GM12874 (cell line): ENCODE data around the gene CFAP45.

ENCODE experiments used
- TF ChIP-seq, protein P1 (sequence below): IDR thresholded peaks from 2 replicates; pipeline ENCODE4 v1.5.1; 2011; ENCODE audit warnings: low read depth, mild to moderate bottlenecking, control low read depth, low read length, moderate library complexity; ENCODE audit not compliant: insufficient read depth

CFAP45 gene

DNA sequence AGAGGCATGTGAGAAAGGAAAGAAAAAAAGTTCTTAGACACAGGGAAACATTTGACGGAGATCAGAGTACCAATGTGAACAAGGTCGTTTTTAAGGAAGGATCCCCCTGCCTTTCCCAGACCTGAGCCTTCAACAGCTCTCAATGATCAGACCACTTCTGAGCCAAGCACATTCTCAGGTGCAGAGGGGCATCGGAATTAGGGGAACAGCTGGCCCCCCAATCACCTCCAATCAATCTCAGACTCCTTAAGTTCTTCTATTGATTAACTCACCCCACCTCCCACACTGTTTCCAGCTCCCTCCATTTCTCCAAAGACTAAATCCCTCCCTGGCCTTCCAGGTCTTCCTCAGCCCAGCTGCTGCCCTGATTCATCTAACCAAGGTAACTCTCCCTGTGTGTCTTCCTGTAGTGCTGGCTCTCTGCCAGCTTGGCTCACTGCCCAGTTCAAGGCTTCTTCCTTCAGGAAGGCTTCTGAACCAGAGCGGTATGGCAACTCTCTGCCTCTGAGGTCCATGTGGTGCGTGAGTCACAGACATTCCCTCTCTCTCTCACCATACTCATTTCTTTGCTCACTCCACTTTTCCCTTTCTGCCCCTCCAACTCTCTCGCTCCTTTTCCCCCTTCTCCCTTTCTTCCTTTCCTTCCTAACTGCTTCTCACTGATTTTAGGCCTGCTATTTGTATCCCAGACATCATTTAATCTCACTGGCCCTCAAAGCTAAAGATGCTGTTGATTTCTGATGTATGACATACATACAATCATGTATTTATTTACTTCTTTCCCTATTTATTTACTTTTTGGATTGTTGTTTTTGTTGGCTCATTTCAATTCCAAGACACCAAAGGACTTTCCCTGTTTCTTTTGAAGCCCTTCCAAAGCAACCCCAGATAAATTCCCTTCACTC, 18.1 kb downstream of the CFAP45 start:
- TF ChIP-seq, protein P1, sequence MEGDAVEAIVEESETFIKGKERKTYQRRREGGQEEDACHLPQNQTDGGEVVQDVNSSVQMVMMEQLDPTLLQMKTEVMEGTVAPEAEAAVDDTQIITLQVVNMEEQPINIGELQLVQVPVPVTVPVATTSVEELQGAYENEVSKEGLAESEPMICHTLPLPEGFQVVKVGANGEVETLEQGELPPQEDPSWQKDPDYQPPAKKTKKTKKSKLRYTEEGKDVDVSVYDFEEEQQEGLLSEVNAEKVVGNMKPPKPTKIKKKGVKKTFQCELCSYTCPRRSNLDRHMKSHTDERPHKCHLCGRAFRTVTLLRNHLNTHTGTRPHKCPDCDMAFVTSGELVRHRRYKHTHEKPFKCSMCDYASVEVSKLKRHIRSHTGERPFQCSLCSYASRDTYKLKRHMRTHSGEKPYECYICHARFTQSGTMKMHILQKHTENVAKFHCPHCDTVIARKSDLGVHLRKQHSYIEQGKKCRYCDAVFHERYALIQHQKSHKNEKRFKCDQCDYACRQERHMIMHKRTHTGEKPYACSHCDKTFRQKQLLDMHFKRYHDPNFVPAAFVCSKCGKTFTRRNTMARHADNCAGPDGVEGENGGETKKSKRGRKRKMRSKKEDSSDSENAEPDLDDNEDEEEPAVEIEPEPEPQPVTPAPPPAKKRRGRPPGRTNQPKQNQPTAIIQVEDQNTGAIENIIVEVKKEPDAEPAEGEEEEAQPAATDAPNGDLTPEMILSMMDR = no peak

DNA sequence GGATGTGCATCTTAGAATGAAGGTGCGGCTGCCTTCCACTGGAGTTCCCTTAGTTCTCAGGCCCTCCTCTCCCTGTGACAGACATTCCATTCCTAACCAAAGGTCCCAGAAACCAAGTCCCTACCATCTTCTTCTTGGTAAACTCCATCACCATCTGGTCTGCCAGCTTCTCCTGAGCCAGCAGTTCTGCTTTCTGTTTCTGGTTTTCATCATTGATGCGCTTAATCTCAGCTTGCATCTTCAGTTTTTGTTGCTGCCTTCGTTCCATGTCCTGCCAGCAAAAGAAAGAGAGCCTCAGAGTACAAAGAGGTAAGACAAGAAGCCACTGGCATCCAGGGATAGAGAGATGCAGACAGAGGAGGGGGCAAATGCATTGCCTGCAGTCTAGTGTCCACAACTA, 19.5 kb downstream of the CFAP45 start:
- TF ChIP-seq, protein P1 = no peak

DNA sequence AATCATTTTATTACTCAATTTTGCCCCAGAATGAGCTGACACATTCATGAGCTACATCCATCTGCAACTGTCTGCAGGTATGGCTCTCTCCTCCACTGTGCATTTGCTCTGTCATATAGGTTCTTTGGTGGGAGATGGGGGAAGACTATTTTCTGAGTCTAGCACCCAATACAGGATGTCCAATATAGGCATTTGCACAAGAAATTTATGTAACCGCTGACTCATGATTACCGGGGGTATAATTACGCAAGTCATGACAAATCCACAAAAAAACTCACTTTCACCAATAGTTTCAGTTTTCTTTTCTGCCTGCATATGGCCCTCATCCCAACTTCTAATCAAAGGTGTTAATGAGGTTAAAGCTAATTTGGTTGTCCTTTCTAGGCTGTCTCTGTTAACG, 20.0 kb downstream of the CFAP45 start:
- TF ChIP-seq, protein P1 = no peak

DNA sequence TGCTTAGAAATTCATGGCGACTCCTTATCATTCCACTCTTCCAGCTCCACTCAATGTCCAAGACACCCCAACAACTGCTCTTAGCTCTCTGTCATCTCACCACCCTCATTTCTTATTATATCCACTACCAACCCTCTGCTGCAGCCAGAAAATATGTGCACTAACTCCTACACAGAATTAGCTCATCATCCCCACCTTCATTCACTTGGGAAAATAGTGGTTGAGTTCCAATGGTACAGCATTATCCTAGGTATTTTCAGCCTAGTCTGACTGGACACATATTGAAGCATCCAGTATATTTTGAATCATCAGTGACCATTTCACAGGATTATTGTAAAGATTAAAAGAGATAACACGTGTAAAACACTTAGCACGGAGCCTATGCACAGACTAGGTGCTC, 20.8 kb downstream of the CFAP45 start:
- TF ChIP-seq, protein P1 = no peak

GRCh38 chr1:159877695-159878444, 22.1 kb downstream of the CFAP45 start:
- TF ChIP-seq, protein P1 = no peak

- TF ChIP-seq, protein P1 = no peak
Measured at GRCh38 chr1:159873530-159874143, 26.3 kb downstream of the CFAP45 start.

GRCh38 chr1:159872891-159873290, 27.1 kb downstream of the CFAP45 start:
- TF ChIP-seq, protein P1 = no peak
